Rectal smooth muscle tissue (tissue), 1 donor: ENCODE data around the gene NASP.
A peak's percentile ranks its signal among the peaks of the same experiment; 100 is the strongest.
"Not testable (repeated sequence)": the region's sequence is repeated elsewhere in the genome, so short reads cannot be mapped to it uniquely, and the experiment has no call there.

Source experiments
- H3K27ac ChIP-seq: one replicate; pipeline ENCODE4 v1.7.0; 2013; ENCODE audit warnings: low read depth, low read length, inconsistent platforms
- H3K27me3 ChIP-seq: one replicate; pipeline ENCODE4 v1.7.0; 2013; ENCODE audit warnings: low read length; ENCODE audit not compliant: control insufficient read depth, insufficient read depth
- H3K36me3 ChIP-seq: one replicate; pipeline ENCODE4 v1.7.0; 2013; ENCODE audit warnings: low read length; ENCODE audit not compliant: control insufficient read depth, insufficient read depth
- H3K4me1 ChIP-seq: one replicate; pipeline ENCODE4 v1.7.0; 2013; ENCODE audit warnings: low read length; ENCODE audit not compliant: control insufficient read depth, insufficient read depth
- H3K4me3 ChIP-seq: one replicate; pipeline ENCODE4 v1.7.0; 2013; ENCODE audit warnings: low read length
- H3K9ac ChIP-seq: one replicate; pipeline ENCODE4 v1.7.0; 2013; ENCODE audit warnings: low read length

NASP gene

DNA sequence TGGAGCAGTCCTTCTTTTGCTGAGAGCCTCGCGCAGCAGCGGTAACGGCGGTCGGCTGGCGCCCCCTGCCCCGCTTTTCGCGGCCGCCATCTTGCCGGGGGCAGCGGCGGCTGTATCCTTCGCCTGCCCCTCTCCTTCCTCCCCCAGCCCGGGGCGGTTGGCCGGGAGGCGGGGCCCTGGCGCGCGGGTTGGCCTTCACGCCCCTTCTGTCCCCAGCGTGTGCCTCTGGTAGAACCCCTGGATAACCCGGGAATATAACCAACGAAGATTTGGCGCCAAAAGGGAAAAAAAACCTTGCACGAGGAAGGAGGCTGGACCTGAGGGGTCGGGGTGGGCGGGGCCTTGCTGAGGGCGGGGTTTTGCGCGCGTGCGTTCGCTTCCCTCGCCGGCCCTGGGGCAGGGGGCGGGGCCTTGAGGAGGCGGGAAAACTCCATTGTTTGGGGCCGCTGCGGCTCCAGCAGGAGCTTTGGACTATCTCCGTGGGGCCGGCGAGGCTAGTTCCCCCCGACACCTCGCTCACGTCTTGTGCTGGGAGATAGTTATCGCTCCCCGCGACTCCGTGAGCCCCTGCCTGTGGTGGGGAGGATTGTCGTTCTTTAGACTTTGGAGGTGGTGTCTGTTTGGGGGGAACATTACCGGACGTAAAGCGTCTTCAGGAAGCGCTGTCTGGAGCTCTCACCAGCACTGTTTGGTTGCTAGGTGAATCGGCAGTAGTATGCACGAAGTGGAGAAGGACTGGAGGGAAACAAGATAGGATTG lies 689 bp downstream of the NASP start:
- H3K36me3 ChIP-seq = no peaks in the 10 kb centered on the region
- peak overlapping the region; percentile 95 for H3K9ac ChIP-seq

DNA sequence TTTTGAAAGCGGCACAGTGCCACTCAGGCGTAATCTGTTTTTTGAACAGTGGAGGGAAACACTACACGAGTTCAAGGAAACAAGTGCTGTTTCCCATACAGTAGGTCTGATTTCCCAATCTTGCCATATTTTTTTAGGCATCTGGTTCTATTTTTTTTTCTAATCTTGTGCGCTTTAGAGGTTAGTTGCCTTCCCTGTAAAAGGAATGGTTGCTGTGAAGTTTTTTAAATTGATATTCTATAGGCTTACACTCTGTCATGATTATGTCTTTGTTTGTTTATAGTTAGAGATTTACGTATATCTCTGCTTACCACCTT lies 1.2 kb downstream of the NASP start:
- Histone ChIP-seq H3K4me1 (peaks cover 9% of the 10 kb centered on the region), H3K4me3 (peak overlapping the region; percentile 99), H3K27me3 (no peaks in the 10 kb centered on the region), H3K27ac (peak overlapping the region; percentile 96), H3K36me3 (no peaks in the 10 kb centered on the region), H3K9ac (peak overlapping the region; percentile 11)

More for the DNA sequence above, 689 bp downstream of the NASP start:
- peak overlapping the region; percentile 96 for H3K27ac ChIP-seq
- H3K27me3 ChIP-seq = no peaks in the 10 kb centered on the region
- H3K4me3 ChIP-seq = peak overlapping the region; percentile 99
- H3K4me1 ChIP-seq = peaks cover 9% of the 10 kb centered on the region

DNA sequence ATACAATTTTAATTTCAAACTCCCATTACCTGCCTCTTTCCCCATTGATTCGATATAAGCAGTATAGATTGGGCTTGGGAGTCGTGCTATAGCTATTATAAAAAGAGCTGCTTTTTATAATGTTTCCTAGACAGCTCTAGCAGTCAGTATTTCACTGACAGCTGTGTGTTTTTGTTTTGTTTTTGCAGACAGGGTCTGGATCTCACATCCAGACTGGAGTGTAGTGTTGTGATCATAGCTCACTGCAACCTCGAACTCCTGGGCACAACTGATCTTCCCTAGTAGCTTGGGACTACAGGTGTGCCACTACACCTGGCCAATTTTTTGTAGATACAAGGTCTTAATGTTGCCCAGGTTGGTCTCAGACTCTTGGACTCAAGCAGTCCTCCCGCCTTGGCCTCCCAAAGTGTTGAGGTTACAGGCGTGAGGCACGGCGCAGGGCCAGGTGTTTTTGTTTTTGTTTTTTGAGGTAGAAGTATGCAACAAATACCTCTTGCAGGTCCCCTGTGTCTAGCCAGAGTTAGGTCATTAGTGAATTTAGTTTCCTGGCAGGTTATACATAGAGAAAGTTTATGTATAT lies 1.7 kb downstream of the NASP start:
- Histone ChIP-seq H3K27me3 (no peaks in the 10 kb centered on the region), H3K4me1 (peaks cover 9% of the 10 kb centered on the region), H3K36me3 (no peaks in the 10 kb centered on the region), H3K4me3 (peak overlapping the region; percentile 99), H3K9ac (no peak overlapping the region), H3K27ac (peak overlapping the region; percentile 96)

DNA sequence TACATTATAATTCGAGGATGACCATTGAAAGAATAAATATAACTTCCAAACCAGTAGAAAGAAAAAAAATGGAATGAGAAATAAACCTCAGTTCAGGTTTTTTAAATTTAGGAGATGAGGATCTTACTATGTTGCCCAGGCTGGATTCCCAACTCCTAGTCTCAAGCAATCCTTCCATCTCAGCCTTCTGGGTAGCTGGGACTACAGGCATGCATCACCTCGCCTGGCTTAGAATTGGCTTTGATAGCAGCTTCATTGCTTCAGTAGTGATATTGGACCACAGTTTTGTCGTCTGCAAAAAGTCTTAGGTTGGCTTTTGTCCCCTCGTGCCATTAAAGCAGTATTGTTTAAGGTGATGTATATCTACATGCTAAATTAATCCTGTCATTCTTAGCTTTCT lies 2.9 kb downstream of the NASP start:
- H3K36me3 ChIP-seq = no peaks in the 10 kb centered on the region
- H3K4me1 ChIP-seq = peaks cover 9% of the 10 kb centered on the region
- no peak overlapping the region for H3K27ac ChIP-seq
- no peak overlapping the region for H3K4me3 ChIP-seq
- H3K9ac ChIP-seq = no peak overlapping the region
- no peaks in the 10 kb centered on the region for H3K27me3 ChIP-seq

DNA sequence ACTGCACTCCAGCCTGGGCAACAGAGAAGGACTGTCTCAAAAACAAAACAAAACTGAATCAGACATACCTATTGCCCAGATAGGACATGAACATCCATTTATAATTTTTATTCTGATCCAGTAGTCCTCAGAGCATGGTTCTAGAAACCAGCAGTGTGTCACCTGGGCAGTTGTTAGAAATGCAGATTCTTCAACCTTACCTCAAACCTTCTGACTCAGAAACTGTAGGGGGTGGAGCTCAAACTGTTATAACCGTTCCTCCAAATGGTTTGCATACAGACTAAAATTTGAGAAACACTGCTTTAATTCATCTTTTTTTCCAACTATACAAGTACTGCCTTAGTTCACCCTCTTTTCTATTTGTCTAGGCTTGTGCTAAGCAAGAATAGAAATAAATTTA lies 6.0 kb downstream of the NASP start:
- no peak overlapping the region for H3K9ac ChIP-seq
- no peaks in the 10 kb centered on the region for H3K27me3 ChIP-seq
- no peak overlapping the region for H3K27ac ChIP-seq
- peaks cover 9% of the 10 kb centered on the region for H3K4me1 ChIP-seq
- no peak overlapping the region for H3K4me3 ChIP-seq
- H3K36me3 ChIP-seq = peaks cover 4% of the 10 kb centered on the region

DNA sequence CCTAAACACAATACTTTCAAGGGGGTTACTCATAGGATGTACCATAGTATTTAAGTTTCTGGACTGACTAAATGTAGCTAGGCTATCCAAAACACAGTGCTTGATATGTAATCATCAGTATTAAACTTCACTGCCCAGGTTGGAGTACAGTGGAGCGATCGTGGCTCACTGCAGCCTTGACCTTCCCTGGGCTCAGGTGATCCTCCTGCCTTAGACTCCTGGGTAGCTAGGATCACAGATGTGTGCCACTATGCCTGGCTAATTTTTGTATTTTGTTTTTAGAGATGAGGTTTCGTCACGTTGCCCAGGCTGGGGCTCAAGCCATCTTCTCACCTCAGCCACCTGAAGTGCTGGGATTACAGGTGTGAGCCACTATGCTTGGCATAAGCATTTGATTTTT lies 10.6 kb downstream of the NASP start:
- H3K27ac ChIP-seq = no peak overlapping the region
- peaks cover 6% of the 10 kb centered on the region for H3K36me3 ChIP-seq
- H3K27me3 ChIP-seq = no peaks in the 10 kb centered on the region
- no peak overlapping the region for H3K4me3 ChIP-seq
- no peaks in the 10 kb centered on the region for H3K4me1 ChIP-seq
- H3K9ac ChIP-seq = no peak overlapping the region

DNA sequence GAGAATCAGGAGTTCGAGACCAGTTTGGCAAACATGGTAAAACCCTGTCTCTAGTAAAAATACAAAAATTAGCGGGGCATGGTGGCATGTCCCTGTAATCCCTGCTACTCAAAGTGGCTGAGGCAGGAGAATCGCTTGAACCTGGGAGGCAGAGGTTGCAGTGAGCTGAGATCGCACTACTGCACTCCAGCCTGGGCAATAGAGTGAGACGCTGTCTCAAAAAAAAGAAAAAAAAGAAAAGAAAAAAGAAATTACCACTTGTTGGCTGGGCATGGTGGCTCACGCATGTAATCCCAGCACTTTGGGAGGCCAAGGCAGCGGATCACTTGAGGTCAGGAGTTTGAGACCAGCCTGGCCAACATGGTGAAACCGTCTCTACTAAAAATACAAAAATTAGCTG lies 12.9 kb downstream of the NASP start:
- not testable (repeated sequence) for H3K27me3 ChIP-seq, H3K9ac ChIP-seq, H3K4me3 ChIP-seq, H3K27ac ChIP-seq, H3K36me3 ChIP-seq, H3K4me1 ChIP-seq

DNA sequence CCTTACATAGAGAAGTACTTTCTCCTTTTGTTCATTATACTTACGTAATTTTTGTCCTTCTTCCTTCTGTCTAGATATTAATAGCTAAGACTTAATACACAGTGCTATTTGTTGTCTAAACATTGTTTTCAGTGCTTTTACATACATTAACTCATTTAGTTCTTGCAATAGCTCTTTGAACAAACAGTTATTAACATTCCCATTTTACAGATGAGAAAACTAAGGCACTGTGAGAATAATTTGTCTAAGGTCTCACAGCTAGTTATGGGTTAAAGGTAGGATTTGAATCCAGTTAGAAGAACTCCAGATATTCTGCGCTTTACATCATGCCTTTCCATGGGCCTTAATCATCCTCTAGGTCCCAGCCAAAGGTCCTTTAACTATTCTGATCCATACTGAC lies 20.4 kb downstream of the NASP start:
- H3K4me3 ChIP-seq = no peak overlapping the region
- H3K4me1 ChIP-seq = peaks cover 2% of the 10 kb centered on the region
- H3K9ac ChIP-seq = no peak overlapping the region
- H3K36me3 ChIP-seq = peaks cover 1% of the 10 kb centered on the region
- H3K27me3 ChIP-seq = no peaks in the 10 kb centered on the region
- no peak overlapping the region for H3K27ac ChIP-seq

DNA sequence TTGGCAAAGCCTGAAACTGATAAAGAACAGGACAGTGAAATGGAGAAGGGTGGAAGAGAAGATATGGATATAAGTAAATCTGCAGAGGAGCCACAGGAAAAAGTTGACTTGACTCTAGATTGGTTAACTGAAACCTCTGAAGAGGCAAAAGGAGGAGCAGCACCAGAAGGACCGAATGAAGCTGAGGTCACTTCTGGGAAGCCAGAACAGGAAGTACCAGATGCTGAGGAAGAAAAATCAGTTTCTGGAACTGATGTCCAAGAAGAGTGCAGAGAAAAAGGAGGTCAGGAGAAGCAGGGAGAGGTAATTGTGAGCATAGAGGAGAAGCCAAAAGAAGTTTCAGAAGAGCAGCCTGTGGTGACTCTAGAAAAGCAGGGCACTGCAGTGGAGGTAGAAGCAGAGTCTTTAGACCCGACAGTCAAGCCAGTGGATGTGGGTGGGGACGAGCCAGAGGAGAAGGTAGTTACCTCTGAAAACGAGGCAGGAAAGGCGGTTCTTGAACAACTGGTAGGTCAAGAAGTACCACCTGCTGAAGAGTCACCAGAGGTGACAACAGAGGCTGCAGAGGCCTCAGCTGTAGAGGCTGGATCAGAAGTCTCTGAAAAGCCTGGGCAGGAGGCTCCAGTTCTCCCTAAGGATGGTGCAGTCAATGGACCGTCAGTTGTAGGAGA lies 23.7 kb downstream of the NASP start:
- H3K27ac ChIP-seq = no peak overlapping the region
- H3K4me1 ChIP-seq = peaks cover 2% of the 10 kb centered on the region
- H3K36me3 ChIP-seq = peaks cover 4% of the 10 kb centered on the region
- H3K4me3 ChIP-seq = no peak overlapping the region
- H3K27me3 ChIP-seq = no peaks in the 10 kb centered on the region
- H3K9ac ChIP-seq = no peak overlapping the region

DNA sequence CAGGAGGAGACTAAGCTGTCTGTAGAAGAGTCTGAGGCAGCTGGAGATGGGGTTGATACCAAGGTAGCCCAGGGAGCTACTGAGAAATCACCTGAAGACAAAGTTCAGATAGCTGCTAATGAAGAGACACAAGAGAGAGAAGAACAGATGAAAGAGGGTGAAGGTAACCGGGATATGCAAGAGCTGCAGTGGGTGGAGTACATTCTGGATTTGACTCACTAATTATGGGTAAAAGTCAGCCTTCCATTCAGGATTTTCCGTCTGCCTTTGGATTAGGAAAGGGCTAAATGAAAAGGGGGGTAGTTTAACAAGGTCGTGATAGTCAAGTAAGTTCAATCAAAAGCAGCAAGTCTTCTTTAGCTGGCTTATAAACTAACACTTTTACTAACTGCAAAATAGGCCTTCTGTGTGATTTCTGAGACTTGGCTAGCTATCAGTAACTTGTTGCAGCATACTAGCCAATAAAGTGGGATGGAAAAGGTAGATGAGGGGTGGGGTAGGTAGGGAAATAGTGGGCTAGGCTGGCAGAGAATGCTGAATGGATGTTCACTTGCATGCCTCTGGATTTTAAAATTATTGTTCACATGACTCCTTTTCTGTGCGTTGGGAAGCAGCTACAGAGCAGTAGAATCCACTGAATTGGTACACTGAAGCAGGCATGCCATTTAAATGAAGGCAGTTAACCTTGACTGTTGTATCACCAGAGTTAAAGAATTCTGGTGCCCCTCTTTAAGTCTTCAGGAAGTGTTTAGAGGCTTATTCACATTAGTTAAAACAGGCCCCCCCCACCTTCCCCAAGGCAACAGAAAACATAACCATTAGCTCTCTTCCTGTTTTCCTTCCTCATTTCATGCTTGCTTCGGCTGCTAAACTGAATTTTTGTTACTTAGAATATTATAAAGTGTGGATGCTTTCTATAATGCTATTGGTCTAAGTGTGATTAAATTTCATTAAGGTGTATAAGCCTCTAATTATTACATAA lies 24.6 kb downstream of the NASP start:
- no peak overlapping the region for H3K9ac ChIP-seq
- H3K36me3 ChIP-seq = peaks cover 4% of the 10 kb centered on the region
- H3K27me3 ChIP-seq = no peaks in the 10 kb centered on the region
- no peak overlapping the region for H3K4me3 ChIP-seq
- H3K4me1 ChIP-seq = peaks cover 2% of the 10 kb centered on the region
- H3K27ac ChIP-seq = no peak overlapping the region

DNA sequence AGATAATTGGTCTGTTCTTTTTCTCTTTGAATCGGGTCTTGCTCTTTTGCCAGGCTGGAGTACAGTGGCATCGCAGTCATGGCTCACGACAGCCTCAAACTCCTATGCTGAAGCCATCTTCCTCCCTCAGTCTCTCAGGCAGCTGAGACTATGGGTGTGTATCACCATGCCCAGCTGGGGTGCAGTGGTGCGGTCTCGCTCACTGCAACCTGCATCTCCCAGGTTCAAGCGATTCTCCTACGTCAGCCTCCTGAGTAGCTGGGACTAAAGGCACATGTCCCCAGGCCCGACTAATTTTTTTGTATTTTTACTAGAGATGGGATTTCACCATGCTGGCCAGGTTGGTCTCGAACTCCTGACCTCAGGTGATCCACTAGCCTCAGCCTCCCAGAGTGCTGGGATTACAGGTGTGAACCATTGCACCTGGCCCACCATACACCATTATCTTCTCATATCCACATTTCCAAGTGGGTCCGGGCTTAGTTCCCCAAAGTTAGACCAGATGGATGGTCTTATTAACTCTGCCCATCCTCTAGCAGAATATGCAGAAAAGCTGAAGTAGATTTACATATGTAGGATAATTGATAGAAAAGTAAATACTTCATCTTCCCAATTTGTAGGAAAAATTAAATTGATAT lies 26.9 kb downstream of the NASP start:
- Histone ChIP-seq H3K4me1 (peaks cover 2% of the 10 kb centered on the region), H3K9ac (no peak overlapping the region), H3K27ac (no peak overlapping the region), H3K36me3 (peaks cover 4% of the 10 kb centered on the region), H3K4me3 (no peak overlapping the region), H3K27me3 (no peaks in the 10 kb centered on the region)
